Measurements from ENCODE around the gene CEP41.

Gene CEP41

DNA sequence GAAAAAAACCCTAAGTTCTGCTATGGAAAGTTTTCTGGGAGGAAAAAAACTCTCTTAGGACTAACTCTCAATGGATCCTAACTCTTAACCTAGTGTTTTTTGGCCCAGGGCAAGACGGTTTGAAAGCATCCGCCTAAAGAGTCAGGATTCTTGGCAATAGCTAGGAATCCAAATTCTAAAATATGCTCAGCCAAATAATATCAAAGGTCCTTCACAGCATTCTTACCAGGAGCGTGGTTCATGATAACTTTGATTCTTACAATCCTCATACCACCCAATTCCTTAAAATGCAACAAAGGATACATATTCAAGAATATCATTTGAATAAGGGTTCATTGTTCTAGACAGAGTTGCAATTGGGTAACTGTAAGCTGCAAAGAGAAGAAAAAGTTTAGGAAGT lies 39.2 kb downstream of the CEP41 start:
- TF ChIP-seq ZFX (IDR thresholded peaks at IDR 0.05): no peak
- TF ChIP-seq, protein P1, sequence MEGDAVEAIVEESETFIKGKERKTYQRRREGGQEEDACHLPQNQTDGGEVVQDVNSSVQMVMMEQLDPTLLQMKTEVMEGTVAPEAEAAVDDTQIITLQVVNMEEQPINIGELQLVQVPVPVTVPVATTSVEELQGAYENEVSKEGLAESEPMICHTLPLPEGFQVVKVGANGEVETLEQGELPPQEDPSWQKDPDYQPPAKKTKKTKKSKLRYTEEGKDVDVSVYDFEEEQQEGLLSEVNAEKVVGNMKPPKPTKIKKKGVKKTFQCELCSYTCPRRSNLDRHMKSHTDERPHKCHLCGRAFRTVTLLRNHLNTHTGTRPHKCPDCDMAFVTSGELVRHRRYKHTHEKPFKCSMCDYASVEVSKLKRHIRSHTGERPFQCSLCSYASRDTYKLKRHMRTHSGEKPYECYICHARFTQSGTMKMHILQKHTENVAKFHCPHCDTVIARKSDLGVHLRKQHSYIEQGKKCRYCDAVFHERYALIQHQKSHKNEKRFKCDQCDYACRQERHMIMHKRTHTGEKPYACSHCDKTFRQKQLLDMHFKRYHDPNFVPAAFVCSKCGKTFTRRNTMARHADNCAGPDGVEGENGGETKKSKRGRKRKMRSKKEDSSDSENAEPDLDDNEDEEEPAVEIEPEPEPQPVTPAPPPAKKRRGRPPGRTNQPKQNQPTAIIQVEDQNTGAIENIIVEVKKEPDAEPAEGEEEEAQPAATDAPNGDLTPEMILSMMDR (conservative IDR thresholded peaks at IDR 0.05): no peak
- no peak overlapping the region for H3K27ac ChIP-seq

DNA sequence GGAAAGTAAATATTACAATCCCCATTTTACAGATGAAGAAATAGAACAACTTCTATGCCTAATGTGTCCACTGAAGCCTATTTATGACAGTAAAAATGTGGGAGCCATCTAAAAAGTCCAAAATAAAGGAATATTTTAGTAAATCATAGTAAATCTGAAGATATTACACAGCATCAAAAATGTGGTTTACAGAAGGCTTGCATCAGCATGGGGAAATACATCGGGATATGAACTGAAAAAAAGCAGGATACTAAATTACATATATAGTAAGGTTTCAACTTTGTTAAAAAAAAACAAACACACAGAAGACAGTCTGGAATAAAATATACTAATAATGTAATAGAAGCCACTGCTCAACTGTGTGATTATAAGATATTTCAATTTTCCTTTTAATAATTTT lies 39.7 kb downstream of the CEP41 start:
- TF ChIP-seq, protein P1 (conservative IDR thresholded peaks at IDR 0.05): no peak
- TF ChIP-seq ZFX (IDR thresholded peaks at IDR 0.05): no peak
- H3K27ac ChIP-seq: no peak overlapping the region

DNA sequence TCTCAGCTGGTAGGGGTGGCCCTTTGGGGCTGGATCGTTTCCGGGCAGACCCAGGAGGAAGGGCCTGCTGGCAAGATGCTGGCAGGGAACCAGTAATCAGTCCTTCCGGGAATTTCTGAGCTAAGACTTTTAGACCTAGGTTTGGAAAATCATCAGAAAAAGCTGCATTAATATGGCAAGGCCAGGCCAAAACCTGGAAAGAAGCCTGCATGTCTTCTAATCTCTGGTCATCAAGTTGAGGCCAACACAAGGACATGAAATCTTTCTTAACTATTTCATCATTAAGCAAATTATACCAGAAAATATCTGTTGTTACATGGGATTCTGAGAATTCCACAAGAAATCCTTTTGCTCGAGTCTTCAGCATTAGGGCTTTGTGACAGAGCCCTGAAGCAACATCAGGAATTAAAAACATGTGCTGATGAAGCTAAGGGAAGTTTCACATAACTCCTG lies 40.7 kb downstream of the CEP41 start:
- TF ChIP-seq ZFX (IDR thresholded peaks at IDR 0.05): no peak
- TF ChIP-seq, protein P1 (conservative IDR thresholded peaks at IDR 0.05): no peak
- H3K27ac ChIP-seq: no peak overlapping the region

DNA sequence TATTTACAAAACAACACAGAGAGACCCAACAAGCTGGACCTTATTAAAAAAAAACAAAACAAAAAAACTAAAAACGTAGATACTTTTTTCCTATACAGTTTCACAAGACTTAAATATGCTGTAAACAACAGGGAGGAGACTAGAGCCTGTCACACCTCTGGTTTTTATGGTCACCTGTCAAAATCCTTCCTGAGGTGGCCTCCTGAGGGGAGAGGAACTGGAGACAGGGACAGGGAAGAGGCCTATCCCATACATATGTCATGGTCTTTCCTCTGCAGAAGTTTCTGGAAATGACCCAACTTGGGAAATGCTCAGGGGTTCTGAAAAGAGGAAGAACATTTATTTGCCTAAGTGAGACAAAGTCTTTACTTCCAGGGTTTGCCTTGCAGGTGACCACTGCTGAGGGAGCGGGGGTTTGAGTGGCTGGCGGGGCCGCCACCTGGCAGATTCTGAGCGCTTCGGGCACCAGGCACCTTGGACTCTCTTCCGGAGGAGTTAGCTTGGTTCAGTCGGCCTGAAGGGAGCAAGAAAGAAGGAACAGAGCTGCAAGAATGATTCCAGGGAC lies 42.2 kb downstream of the CEP41 start:
- no peak for TF ChIP-seq ZFX (IDR thresholded peaks at IDR 0.05)
- TF ChIP-seq, protein P1 (conservative IDR thresholded peaks at IDR 0.05): no peak
- H3K27ac ChIP-seq: no peak overlapping the region

DNA sequence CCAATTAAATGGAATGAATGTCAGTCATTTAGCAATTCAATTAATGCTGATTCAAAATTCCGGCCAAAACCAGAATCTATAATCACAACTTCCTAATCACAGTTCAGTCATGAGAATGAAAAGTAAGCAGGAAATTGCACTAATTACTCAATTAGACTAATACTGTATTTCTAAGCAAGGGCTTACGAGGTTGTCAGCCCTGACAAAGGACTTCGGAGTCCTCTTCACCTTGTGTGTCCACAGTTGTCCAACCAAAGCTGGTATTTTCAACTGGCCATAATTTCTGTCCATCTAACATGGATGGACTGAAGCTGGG lies 43.1 kb downstream of the CEP41 start:
- H3K27ac ChIP-seq: no peak overlapping the region
- TF ChIP-seq, protein P1 (conservative IDR thresholded peaks at IDR 0.05): no peak
- TF ChIP-seq ZFX (IDR thresholded peaks at IDR 0.05): no peak

DNA sequence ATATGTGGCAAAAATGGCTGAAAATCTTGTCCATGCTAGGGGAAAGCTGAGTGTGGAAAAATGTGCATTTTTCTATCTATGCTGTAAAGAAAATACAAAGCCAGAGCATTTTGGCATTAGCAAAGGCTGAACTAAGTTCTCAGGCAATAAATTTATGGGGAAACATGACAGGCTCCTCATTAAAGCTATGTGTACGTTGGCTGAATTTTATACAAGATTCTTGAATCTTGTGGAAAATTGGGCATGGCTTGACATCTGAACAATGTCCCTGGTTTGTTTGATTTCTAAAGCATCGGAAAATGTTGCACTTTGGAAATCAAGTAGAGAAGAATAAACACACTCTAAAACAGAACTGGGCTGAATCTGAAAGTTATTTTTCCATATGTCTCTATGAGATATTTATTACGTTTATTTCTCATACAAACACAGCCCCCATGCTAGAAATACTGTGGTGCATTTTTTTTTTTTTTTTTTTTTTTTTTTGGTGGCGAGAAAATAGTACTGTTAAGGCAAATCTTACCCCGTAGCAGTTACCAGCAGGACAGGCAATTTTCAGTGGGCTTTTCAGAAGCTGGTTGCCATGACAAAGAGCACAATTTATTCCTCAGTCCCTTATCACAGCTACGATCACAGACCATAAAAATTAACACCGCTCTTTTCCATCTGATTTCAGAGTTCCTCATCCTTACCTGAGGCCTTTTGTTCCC lies 43.6 kb downstream of the CEP41 start:
- no peak overlapping the region for H3K27ac ChIP-seq
- TF ChIP-seq, protein P1 (conservative IDR thresholded peaks at IDR 0.05): no peak
- no peak for TF ChIP-seq ZFX (IDR thresholded peaks at IDR 0.05)

DNA sequence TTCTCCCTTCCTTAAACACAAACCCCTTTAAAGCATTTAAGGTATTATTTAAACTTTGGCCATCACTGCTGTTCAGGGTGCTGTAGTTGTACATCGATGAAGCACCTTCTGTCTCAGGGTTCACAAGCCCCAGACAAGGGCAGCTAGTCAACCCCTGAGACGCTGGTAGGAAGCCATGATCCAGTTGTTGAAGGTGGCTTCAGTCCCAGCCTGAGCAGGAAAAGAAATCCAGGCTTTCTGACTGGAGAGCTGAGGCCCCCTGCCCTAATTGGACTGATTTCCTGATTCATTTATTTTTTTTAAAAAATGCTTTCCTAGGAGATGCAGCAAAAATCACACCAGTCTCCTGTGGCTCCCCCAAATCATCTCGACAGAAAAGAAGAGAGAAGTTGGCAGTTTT lies 44.7 kb downstream of the CEP41 start:
- no peak overlapping the region for H3K27ac ChIP-seq

More for the DNA sequence above, 44.7 kb downstream of the CEP41 start:
- TF ChIP-seq ZFX (IDR thresholded peaks at IDR 0.05): no peak
- TF ChIP-seq, protein P1 (conservative IDR thresholded peaks at IDR 0.05): no peak
